Upper lobe of right lung (tissue), 1 donor: ENCODE data around the gene CCDC149. TPM values are rescaled to one million over a fixed set of nuclear protein-coding genes. Genes with fewer than 3 reads are reported as not detected.
A peak's percentile ranks its signal among the peaks of the same experiment; 100 is the strongest.

ENCODE experiments used
- ATAC-seq: fragments of 200-7000 bp; cut with Tn5 transposase; one replicate; pipeline ENCODE4 v1.9.1; 2020; ENCODE audit warnings: mild to moderate bottlenecking, moderate library complexity
- DNase-seq: peaks from one replicate; pipeline ENCODE4 v3.0.0-alpha.2; 2020
- H3K27ac ChIP-seq: fragments of 200-600 bp; one replicate; pipeline ENCODE4 v1.8.0; 2022
- H3K27me3 ChIP-seq: fragments of 200-600 bp; one replicate; pipeline ENCODE4 v1.8.0; 2022; ENCODE audit warnings: mild to moderate bottlenecking
- H3K36me3 ChIP-seq: fragments of 200-600 bp; one replicate; pipeline ENCODE4 v1.8.0; 2022
- H3K4me1 ChIP-seq: fragments of 200-600 bp; one replicate; pipeline ENCODE4 v1.8.0; 2022
- H3K4me3 ChIP-seq: fragments of 200-600 bp; one replicate; pipeline ENCODE4 v1.8.0; 2022; ENCODE audit warnings: mild to moderate bottlenecking
- H3K9me3 ChIP-seq: fragments of 200-600 bp; one replicate; pipeline ENCODE4 v1.8.0; 2022
- CTCF ChIP-seq: fragments of 200-600 bp; IDR thresholded peaks from one replicate; pipeline ENCODE4 v1.8.0; 2022; ENCODE audit warnings: antibody characterized with exemption
- intact Hi-C: fragments of 100-400 bp; cut with DNase I; formaldehyde crosslinking; loops from one replicate; pipeline ENCODE4 v1.11.0; 2022
- total RNA-seq: library from RNA; stranded (reverse); fragmentation: NEBNext Ultra II Directional; extraction: Animal tissue kit (Norgen Biotek cat#: 25700); gene quantifications from one replicate; pipeline ENCODE4 v1.2.1, GENCODE V29; 2021
- donor health status: DM: no; HTN: yes; CAD: no; lungs with severe emphysema.

Gene CCDC149
- total RNA-seq, 1 donor from 2014 or later, result 28.7 TPM

GRCh38 chr4:24794051-24794450 lies 118.8 kb downstream of the CCDC149 start:
- H3K4me1 ChIP-seq, result peaks cover 25% of the 10 kb centered on the region
- no peaks in the 10 kb centered on the region for H3K9me3 ChIP-seq
- no peak overlapping the region for H3K4me3 ChIP-seq
- intact Hi-C loops, result no loop called here
- H3K27me3 ChIP-seq, result peaks cover 5% of the 10 kb centered on the region
- no peak for ATAC-seq
- peak overlapping the region; percentile 67 for H3K27ac ChIP-seq
- no peak for TF ChIP-seq CTCF
- no peaks in the 10 kb centered on the region for H3K36me3 ChIP-seq
- no peak for DNase-seq

- Histone ChIP-seq H3K4me3 (no peak overlapping the region), H3K9me3 (no peaks in the 10 kb centered on the region), H3K36me3 (no peaks in the 10 kb centered on the region), H3K27me3 (no peaks in the 10 kb centered on the region), H3K4me1 (peaks cover 25% of the 10 kb centered on the region), H3K27ac (peak overlapping the region; percentile 67)
- TF ChIP-seq CTCF, result peak; percentile 17
- intact Hi-C loops, result no loop called here
- ATAC-seq, result no peak
- DNase-seq, result no peak
Measured at GRCh38 chr4:24793219-24794005, 119.4 kb downstream of the CCDC149 start.

- H3K36me3 ChIP-seq, result no peaks in the 10 kb centered on the region
- peaks cover 25% of the 10 kb centered on the region for H3K4me1 ChIP-seq
- H3K27me3 ChIP-seq, result no peaks in the 10 kb centered on the region
- DNase-seq (no peak), ATAC-seq (no peak)
- H3K9me3 ChIP-seq, result no peaks in the 10 kb centered on the region
- no peak overlapping the region for H3K27ac ChIP-seq
- no peak for TF ChIP-seq CTCF
- intact Hi-C loops, result no loop called here
- no peak overlapping the region for H3K4me3 ChIP-seq
Measured at GRCh38 chr4:24792552-24792951, 120.3 kb downstream of the CCDC149 start.

GRCh38 chr4:24791043-24791442 lies 121.8 kb downstream of the CCDC149 start:
- no peak for DNase-seq
- Histone ChIP-seq H3K9me3 (no peaks in the 10 kb centered on the region), H3K4me3 (no peak overlapping the region), H3K27me3 (no peaks in the 10 kb centered on the region), H3K36me3 (no peaks in the 10 kb centered on the region), H3K27ac (no peak overlapping the region), H3K4me1 (peaks cover 17% of the 10 kb centered on the region)
- ATAC-seq, result no peak
- intact Hi-C loops, result no loop called here
- no peak for TF ChIP-seq CTCF

GRCh38 chr4:24783506-24783905 lies 129.3 kb downstream of the CCDC149 start:
- intact Hi-C loops, result no loop called here
- TF ChIP-seq CTCF, result no peak
- ATAC-seq, result no peak
- DNase-seq, result no peak
- H3K27ac ChIP-seq, result no peak overlapping the region
- no peaks in the 10 kb centered on the region for H3K36me3 ChIP-seq
- no peaks in the 10 kb centered on the region for H3K27me3 ChIP-seq
- no peaks in the 10 kb centered on the region for H3K9me3 ChIP-seq
- no peaks in the 10 kb centered on the region for H3K4me1 ChIP-seq
- H3K4me3 ChIP-seq, result no peak overlapping the region
